Measurements from ENCODE around the gene PNLIP. TPM values are rescaled to one million over a fixed set of nuclear protein-coding genes. Genes with fewer than 3 reads are reported as not detected.

The PNLIP gene
- total and polyA plus RNA-seq, 9 of the 15 experiments (the other 6 are each of a cell fraction or from before 2014, with no cell fraction given), result 0.69 TPM; not detected in 8

DNA sequence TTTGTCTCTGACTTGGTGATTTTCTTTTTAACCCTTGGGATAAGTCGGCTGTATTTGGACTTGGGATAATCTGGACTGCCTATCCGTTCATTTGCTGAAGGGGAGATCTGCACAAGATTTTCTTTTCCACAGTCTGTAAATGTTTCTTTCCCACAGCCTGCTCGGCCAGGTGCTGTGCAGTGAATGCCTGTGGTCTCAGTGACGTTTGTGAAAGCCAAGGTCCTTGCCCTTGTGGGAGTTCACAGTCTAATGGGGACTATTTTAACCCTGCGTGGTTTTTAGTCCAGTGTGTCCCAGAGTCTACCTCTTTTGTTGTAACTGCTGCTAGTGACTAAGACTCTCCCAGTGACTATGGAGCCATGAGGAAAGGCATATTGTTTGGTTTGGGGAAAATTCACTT lies 8.9 kb downstream of the PNLIP start:
- Histone ChIP-seq H3K4me3 (no peak overlapping the region), H3K4me2 (ENCODE audit: insufficient read depth, low read length) (no peak overlapping the region), H2AFZ (ENCODE audit: low read depth, low read length) (no peak overlapping the region), H4K20me1 (replicated peaks; ENCODE audit: control insufficient read depth, insufficient read depth, low read length) (no peaks in the 10 kb centered on the region), H3K9me3 (replicated peaks; ENCODE audit: control insufficient read depth, insufficient read depth, low read depth, low read length) (no peaks in the 10 kb centered on the region), H3K36me3 (ENCODE audit: control insufficient read depth, insufficient read depth, low read length) (no peaks in the 10 kb centered on the region), H3K27ac (ENCODE audit: extremely low read depth, low read depth, low read length) (no peak overlapping the region), H3K27me3 (ENCODE audit: control insufficient read depth in 2 of 2, insufficient read depth in 2 of 2, low read length in 2 of 2) (no peaks in the 10 kb centered on the region), H3K4me1 (replicated peaks in 1 of 2; ENCODE audit: control insufficient read depth in 2 of 2, insufficient read depth in 2 of 2, low read length in 2 of 2) (no peaks in the 10 kb centered on the region), H3K9me1 (ENCODE audit: control insufficient read depth, insufficient read depth, low read length) (no peaks in the 10 kb centered on the region), H3K79me2 (ENCODE audit: control insufficient read depth, insufficient read depth, low read length) (no peaks in the 10 kb centered on the region), H3K9ac (ENCODE audit: insufficient read depth in 1 of 2, low read depth in 2 of 2, low read length in 2 of 2) (no peak overlapping the region)
- WGBS (ENCODE audit: insufficient coverage, low coverage, missing lambda C conversion rate), result 0% methylated on average over 5 of the region's 5 CpGs
- FAIRE-seq (no peak), DNase-seq (ENCODE audit: extremely low read depth in 1 of 4, low spot score in 3 of 4) (no peak), ATAC-seq (no peak)
- in situ Hi-C loops (cut with MboI) (no loop called here), intact Hi-C loops (cut with micrococcal nuclease) (no loop called here)
- no peak for TF ChIP-seq TAF9B (IDR thresholded peaks at IDR 0.05; ENCODE audit: partially characterized antibody)
- no peak for TF ChIP-seq ZNF175 (CRISPR knock-in tag; IDR thresholded peaks at IDR 0.05; ENCODE audit: low read depth)
- no peak for TF ChIP-seq SIX5 (IDR thresholded peaks at IDR 0.05; ENCODE audit: borderline replicate concordance in 1 of 2, insufficient read depth in 1 of 2, low read depth in 1 of 2, low read length in 2 of 2)
- TF ChIP-seq ZNF780A (CRISPR knock-in tag; IDR thresholded peaks at IDR 0.05), result no peak
- TF ChIP-seq, protein P1, sequence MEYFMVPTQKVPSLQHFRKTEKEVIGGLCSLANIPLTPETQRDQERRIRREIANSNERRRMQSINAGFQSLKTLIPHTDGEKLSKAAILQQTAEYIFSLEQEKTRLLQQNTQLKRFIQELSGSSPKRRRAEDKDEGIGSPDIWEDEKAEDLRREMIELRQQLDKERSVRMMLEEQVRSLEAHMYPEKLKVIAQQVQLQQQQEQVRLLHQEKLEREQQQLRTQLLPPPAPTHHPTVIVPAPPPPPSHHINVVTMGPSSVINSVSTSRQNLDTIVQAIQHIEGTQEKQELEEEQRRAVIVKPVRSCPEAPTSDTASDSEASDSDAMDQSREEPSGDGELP (CRISPR knock-in tag; IDR thresholded peaks at IDR 0.05; ENCODE audit: borderline replicate concordance), result no peak
- ChIA-PET POLR2A (no interaction called here), CTCF (ENCODE audit: low intra/inter-chr PET ratio) (no interaction called here)
- BruUV-seq (replicated peaks), result no TSS peak

DNA sequence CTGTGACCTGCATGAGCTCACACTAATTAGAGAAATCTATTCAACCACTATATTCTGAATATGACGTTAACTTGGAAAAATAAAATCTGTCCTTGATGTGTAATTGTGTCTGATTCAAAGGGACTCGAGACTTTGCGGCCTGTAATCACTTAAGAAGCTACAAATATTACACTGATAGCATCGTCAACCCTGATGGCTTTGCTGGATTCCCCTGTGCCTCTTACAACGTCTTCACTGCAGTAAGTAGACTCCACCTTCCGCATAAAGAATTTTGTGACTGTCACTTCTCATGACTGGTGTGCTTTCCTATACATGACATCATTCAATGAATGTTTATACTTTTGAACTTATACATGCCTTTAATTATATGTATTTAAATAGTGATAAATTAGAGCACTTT lies 10.1 kb downstream of the PNLIP start:
- H3K4me1 ChIP-seq (replicated peaks in 1 of 2; ENCODE audit: control insufficient read depth in 2 of 2, insufficient read depth in 2 of 2, low read length in 2 of 2), result no peaks in the 10 kb centered on the region
- CTCF ChIA-PET (ENCODE audit: low intra/inter-chr PET ratio), result no interaction called here
- WGBS (ENCODE audit: insufficient coverage, low coverage, missing lambda C conversion rate), result 0% methylated on average over 6 of the region's 6 CpGs
- no peaks in the 10 kb centered on the region for H3K27me3 ChIP-seq (ENCODE audit: control insufficient read depth in 2 of 2, insufficient read depth in 2 of 2, low read length in 2 of 2)
- intact Hi-C loops (cut with micrococcal nuclease) (no loop called here), in situ Hi-C loops (cut with MboI) (no loop called here)
- no peaks in the 10 kb centered on the region for H3K9me3 ChIP-seq (replicated peaks; ENCODE audit: control insufficient read depth, insufficient read depth, low read depth, low read length)
- H3K36me3 ChIP-seq (ENCODE audit: control insufficient read depth, insufficient read depth, low read length), result no peaks in the 10 kb centered on the region
- no peaks in the 10 kb centered on the region for H4K20me1 ChIP-seq (replicated peaks; ENCODE audit: control insufficient read depth, insufficient read depth, low read length)
- H3K9me1 ChIP-seq (ENCODE audit: control insufficient read depth, insufficient read depth, low read length), result no peaks in the 10 kb centered on the region
- no peaks in the 10 kb centered on the region for H3K79me2 ChIP-seq (ENCODE audit: control insufficient read depth, insufficient read depth, low read length)
- BruUV-seq (replicated peaks), result no TSS peak
- POLR2A ChIA-PET, result no interaction called here
- H3K9ac ChIP-seq (ENCODE audit: insufficient read depth in 1 of 2, low read depth in 2 of 2, low read length in 2 of 2), result no peak overlapping the region
- H3K4me3 ChIP-seq, result no peak overlapping the region
- DNase-seq (ENCODE audit: extremely low read depth in 1 of 4, low spot score in 3 of 4) (no peak), FAIRE-seq (no peak), ATAC-seq (no peak)
- H2AFZ ChIP-seq (ENCODE audit: low read depth, low read length), result no peak overlapping the region
- no peak overlapping the region for H3K27ac ChIP-seq (ENCODE audit: extremely low read depth, low read depth, low read length)
- no peak overlapping the region for H3K4me2 ChIP-seq (ENCODE audit: insufficient read depth, low read length)
- no peak for TF ChIP-seq BCOR (IDR thresholded peaks at IDR 0.05)
- TF ChIP-seq FOSL1 (tag; conservative IDR thresholded peaks at IDR 0.05), result no peak
